ENCODE data around the gene ATRNL1.

DNA sequence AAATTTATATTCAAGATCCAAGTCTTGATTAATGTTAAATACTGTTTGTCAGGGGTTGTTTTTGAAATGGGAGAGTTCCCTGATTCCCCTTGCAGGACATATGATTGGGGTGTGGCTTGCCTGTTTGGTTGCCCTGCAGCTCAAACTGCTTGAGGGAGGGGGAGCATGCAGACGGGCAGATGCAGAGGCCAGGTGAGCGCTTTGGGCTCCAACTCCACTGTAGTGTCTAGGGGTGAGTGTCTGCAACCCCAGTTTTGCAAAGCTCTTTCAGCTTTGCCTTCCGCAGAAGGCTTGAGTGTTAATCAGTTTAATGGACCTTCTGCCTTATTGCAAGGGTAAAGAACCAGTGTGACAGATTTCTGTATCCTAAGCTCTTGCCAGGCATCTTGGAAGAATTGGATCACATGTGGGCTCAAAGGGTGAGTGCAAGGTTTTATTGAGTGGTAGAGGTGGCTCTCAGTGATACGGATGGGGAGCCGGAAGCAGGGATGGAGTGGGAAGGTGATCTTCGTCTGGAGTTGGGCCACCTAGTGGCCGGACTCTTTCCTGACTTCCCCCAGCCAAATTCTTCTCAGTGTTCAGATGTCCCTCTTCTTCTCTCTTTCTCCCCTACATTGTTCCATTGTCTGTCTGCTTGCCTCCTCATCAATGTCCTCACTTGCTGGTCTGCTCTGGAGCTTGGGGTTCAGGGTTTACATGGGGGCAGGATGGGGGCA lies 479.7 kb downstream of the ATRNL1 start:
- no peak for TF ChIP-seq EZH2phosphoT487 (IDR thresholded peaks at IDR 0.05; ENCODE audit: low read depth, severe bottlenecking, unreplicated experiment)
- TF ChIP-seq, protein P1, sequence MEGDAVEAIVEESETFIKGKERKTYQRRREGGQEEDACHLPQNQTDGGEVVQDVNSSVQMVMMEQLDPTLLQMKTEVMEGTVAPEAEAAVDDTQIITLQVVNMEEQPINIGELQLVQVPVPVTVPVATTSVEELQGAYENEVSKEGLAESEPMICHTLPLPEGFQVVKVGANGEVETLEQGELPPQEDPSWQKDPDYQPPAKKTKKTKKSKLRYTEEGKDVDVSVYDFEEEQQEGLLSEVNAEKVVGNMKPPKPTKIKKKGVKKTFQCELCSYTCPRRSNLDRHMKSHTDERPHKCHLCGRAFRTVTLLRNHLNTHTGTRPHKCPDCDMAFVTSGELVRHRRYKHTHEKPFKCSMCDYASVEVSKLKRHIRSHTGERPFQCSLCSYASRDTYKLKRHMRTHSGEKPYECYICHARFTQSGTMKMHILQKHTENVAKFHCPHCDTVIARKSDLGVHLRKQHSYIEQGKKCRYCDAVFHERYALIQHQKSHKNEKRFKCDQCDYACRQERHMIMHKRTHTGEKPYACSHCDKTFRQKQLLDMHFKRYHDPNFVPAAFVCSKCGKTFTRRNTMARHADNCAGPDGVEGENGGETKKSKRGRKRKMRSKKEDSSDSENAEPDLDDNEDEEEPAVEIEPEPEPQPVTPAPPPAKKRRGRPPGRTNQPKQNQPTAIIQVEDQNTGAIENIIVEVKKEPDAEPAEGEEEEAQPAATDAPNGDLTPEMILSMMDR (IDR thresholded peaks at IDR 0.05; ENCODE audit: poor library complexity): no peak

All from hepatocyte (in vitro differentiated cells).